SK-N-DZ (cell line): ENCODE measurements around the gene GLYAT. TPM values are rescaled to one million over a fixed set of nuclear protein-coding genes. Genes with fewer than 3 reads are reported as not detected.

Experiments used
- DNase-seq: peaks from one replicate; pipeline ENCODE4 v3.0.0-alpha.2; 2015; ENCODE audit warnings: low spot score
- polyA plus RNA-seq, 2 experiments: library from polyadenylated mRNA; depleted of rRNA; stranded (reverse); fragments of >200 nt; gene quantifications; 2 replicates each; pipeline ENCODE4 v1.2.3, GENCODE V29; 2014

The GLYAT gene, protein sequence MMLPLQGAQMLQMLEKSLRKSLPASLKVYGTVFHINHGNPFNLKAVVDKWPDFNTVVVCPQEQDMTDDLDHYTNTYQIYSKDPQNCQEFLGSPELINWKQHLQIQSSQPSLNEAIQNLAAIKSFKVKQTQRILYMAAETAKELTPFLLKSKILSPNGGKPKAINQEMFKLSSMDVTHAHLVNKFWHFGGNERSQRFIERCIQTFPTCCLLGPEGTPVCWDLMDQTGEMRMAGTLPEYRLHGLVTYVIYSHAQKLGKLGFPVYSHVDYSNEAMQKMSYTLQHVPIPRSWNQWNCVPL
- polyA plus RNA-seq (2014; cell fraction: cytosol; rRNA removed) = 0.20 TPM in 1 of 2 replicates, not detected in the other
- polyA plus RNA-seq (2014; cell fraction: nucleus; rRNA removed) = not detected in 2 replicates

DNA sequence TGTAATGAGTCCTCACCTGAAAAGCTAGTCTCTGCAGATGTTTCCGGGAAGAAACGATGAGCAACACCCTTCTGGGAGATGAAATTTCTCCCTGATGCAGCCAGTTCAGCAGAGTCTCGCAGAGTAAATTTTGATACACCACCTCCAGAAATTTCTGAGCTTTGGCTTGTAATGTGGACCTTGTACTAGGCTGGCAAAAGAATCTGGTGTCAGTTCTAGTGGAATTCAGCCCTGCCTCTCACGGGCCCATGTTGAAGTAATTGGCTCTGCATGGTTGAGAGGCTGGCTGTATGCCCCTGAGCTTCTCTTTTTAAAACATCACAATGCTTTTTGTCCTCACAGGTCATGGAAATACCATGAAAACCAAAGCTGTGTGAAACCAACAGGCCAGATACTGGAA, at the start of gene GLYAT:
Gene GLYAT (minus strand): TSS at position 125 of the 400 bp plus-strand sequence. CDS start 7,447 bp downstream, outside the sequence.
- no peak for DNase-seq

DNA sequence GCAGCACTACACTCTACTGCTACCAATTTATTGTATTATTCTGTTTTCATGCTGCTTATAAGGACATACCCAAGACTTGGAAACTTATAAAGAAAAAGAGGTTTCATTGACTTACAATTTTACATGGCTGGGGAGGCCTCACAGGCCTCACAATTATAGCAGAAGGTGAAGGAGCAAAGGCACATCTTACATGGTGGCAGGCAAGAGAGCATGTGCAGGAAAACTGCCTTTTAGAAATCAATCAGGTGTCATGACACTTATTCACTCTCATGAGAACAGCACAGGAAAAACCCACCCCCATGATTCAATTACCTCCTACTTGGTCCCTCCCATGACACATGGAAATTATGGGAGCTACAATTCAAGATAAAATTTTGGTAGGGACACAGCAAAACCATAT, 49.6 kb upstream of the GLYAT start:
- DNase-seq = no peak

DNA sequence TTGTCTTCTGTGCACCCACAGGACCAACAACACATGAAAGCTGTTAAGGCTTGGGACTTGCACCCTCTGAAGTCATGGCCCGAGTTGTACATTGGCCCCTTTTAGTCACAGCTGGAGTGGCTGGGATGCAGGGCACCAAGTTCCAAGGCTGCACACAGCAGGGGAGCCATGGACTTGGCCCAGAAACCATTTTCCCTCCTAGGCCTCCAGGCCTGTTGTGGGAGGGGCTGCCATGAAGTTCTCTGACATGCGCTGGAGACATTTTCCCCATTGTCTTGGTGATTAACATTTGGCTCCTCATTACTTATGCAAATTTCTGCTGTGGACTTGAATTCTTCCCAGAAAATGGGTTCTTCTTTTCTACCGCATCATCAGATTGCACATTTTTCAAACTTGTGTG, 48.8 kb upstream of the GLYAT start:
- DNase-seq = no peak

DNA sequence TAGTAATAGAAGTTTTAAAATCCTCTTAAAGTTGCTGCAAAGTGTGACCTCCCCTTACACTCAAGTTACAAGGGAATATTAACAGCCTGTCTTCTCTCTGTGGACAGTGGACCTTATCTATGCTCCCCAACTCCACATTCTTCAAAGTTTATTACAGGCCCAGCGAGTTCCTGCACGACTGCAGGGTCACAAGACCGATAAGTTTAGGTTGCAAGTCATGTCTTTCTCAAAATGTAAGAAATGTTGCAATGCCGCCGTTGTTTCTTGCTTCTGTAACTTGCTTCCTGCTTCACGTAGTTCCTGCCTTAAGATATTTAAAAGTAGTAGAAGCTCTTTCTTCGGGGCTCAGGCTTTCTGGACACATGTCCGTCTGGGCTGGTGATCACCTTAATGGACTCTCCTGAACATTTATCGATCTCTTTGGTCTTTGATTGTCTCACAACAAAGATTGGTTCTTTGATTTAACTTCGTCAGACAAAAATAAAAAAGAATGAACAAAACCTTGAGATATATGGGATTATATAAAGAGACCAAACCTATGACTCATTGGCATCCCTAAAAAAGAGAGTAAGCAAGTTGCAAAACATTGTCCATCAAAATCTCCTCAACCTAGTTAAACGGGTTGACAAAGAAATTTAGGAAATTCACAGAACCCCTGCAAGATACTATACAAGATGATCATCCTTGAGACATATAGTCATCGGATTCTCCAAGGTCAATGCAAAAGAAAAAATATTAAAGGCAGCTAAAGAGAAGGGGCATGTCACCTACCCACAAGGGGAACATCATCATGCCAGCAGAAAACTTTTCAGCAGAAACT, 45.4 kb upstream of the GLYAT start:
- no peak for DNase-seq

DNA sequence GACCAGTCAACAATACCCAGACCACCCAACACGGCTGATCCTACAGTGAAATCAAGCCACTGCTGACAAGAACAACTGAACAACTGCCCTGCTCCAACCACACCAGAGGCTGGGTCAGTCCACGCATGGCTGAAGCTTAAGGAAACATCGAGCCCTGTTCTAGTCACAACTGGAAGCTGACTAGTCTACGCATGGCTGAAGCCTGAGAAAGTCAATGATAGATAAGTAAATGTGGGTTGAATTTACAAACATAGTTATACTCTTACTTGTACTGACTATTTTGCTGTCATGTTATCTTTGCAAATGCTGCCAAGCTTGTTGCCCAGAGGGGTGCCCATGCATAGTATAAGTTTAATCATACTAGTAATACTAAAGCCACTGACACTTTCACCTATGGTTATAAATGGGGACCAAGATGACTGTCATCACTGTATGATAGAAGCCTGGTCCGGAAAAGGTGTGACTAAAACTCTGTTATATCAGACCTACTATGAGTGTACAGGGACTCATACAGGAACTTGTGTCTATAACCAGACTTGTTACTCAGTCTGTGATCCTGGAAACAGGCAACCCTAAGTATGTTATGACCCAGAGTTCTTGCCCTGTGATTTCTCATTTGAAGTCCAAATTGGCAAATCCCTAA, 43.4 kb upstream of the GLYAT start:
- DNase-seq = no peak

DNA sequence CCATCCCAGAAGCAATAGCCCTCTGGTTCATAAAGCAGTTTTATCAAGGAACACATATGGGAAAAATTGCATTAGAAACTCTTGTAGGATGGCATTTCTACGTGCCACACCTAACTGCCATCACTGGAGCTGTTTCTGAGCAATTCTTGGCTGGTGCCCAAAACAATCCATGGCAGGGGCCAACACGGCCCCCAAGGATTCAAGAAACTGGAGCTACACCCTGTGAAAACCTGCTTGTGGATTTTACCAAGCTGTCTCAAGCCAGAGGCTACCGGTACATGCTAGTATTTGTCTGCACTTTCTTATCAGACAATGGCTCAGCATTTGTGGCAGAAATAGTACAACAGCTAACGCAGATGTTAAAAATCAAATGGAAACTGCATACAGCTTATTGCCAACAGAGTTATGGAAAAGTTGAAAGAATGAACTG, 42.4 kb upstream of the GLYAT start:
- no peak for DNase-seq

DNA sequence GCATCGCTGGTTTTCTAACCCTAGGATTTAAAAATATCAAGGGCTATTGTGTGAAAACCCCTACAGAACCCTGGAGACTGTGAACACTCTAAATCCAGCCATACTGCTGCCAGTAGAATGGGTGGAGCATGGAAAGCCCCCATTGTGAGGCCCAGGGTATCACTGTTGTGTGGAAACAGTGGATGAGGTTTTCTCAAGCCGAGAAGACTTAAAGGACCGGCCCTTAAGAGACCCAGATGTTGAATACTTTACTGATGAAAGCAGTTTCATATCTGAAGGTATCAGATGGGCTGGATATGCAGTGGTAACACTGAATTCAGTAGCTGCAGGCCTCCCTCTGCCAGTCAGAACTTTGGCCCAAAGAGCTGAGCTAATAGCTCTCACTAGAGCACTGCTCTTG, 41.6 kb upstream of the GLYAT start:
- no peak for DNase-seq

DNA sequence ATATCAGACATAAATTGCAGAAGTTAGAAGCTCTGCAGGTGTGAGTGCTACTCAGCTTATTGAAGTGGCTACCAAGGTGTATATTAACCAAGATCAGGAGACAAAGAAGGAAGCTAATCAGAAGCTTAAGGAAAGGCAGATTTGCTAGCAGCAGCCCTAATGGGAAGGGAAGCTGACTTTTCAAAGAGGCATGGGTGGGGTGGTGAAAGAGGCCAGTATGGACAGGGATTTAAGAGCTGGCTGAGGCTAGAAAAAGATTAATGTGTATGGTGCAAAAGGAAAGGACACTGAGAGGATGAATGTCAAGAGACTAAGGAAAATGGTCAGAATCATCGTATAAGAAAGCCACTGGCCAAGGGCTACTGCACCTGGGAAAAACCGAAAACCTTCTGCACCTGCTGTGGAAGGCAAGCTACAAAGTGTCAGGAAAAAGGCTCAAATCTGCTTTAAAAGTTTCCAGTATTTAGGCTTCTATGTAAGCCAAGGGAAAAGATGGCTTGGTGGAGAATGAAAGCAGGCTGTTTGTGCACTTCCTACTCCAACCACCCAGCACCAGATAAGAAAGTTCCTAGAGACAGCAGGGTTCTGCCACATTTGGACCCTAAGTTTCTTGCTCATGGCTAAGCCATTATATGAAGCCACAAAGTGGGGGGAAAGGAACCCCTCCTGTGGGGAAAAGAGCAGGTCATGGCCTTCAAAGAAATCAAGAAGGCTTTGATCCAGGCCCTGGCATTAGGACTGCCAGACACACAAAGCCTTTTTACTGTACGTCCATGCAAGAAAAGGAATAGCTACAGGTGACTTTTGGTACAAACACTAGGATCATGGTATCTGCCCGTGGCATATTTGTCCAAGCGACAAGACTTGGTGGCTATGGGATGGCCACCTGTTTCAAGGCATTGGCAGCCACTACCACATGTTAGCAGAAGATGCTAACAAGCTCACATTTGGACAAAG, 40.9 kb upstream of the GLYAT start:
- DNase-seq = no peak

DNA sequence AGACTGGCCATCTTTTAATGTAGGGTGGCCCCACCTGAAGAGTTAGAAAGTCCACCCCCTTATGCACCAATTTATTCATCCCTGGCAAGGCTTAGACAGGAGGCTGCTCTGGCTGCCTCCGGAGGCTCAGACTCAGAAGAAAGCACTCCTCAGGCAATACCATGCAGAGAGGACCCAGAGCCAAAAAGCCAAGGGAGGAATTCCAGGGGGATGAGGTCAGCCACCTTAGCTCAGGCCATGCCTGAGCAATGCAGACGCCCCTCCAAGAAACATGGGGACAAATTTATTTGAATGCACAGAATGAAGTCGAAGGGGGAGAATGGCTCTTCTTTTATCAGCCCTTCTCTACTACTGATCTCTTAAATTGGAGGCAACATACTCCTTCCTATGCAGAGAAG, 39.7 kb upstream of the GLYAT start:
- no peak for DNase-seq

DNA sequence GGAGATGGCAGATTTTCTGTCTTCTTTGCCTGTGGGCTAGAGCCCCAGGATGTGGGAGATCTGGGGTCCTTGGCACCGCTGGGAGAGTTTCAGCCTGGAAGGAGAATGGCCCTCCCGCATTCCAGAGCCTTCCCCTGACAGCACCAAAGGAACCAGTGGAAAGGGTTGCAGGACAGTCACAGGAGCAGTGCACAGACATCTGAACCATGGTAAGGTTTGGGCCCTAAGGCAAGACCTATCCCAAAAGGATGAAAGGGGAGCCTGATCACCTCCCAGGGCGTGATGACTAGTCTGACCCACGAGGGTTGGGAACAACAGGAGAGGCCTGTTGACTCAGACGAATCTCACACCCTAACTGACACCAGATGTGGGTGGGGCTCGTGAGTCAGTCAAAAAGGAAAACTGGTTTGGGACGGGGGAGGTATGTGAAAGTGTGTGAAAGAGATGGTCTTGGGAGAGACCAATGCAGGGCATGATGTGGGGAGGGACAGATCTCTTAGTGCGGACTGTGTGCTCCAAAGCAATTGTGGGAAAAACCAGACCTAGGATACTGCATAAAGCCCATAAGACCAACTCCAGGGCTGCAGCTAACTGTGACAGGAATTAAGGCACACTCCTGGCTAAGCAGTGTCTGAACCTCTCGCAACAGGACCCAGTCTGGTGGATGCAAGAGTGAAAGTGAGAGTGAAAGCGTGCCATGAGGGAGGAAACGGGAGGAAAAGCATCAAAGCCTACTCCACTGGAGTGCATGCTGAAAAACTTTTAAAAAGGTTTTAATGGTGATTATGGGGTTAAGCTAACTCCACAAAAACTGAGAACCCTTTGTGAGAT, 39.1 kb upstream of the GLYAT start:
- no peak for DNase-seq

DNA sequence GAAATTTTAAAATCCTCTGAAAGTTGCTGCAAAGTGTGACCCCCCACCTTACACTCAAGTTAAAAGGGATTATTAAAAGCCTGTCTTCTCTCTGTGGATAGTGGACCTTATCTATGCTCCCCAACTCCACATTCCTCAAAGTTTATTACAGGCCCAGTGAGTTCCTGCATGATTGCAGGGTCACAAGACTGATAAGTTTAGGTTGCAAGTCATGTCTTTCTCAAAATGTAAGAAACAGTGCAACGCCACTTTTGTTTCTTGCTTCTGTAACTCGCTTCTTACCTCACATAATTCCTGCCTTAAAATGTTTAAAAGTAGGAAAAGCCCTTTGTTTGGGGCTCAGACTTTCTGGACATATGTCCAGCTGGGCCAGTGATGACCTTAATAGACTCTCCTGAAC, 38.4 kb upstream of the GLYAT start:
- no peak for DNase-seq

DNA sequence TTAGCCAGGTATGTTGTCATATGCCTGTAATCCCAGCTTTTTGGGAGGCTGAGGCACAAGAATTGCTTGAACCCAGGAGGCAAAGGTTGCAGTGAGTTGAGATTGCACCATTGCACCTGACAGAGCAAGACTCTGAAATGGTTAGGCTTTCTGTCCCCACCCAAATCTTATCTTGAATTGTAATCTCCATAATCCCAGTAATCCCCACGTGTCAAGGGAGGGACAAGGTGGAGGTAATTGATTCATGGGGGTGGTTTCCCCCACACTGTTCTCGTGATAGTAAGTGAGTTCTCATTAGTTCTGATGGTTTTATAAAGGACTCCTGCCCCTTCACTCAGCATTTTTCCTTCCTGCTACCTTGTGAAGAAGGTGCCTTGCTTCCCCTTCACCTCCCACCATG, 37.6 kb upstream of the GLYAT start:
- no peak for DNase-seq

DNA sequence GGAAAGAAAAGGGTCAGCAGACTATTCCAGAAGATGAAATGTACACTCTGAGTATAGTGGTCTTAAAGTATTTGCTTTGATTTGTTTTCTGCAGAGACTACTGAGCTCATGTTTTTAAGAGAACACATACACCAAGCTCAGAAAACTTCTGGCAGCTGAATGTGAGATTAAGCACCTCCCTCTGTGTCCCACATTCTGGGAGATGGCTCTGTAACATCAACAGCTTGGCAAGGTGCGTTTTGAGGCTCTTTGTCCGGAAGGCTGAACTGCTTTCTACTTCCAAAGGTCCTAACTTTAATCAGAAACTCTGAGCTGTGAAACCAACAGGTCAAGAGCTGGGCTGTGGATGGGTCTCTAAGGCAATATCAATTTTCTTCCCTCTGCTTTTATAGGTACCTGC, 36.4 kb upstream of the GLYAT start:
- no peak for DNase-seq

DNA sequence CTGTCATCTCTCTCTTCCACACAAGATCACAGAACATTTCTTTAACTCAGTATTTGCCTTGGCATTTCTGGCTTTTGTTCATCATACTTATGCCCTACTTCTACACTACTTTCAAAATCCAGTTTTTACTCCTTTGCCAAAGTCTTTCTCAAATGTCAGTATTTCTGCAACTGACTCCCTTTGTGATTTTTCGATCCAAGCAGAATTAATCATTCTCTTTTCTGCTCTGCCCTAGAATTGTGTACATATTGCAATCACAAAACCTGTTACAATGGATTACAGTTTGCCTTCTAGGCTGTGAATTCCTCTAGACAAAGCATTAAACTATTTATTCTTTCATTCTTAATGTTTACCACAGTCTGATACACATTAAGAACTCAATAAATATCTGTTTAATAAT, 33.3 kb upstream of the GLYAT start:
- no peak for DNase-seq

DNA sequence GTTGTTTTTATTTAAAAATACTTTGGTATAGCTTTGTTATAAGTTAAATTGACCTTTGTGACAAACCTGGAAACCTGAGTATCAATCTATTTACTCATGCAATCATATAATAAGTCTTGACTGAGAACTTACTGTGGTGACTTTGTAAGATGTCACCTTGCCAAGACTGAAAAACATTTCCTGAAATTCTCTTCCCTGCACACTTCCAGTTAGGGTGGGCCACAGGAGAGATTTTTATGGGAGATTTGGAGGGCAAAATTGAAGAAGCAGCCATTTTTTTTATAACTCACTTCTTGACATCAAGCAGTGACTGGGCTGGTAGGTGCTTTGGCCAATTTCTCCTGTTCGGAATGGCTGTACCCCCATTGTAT, 31.4 kb upstream of the GLYAT start:
- DNase-seq = no peak

DNA sequence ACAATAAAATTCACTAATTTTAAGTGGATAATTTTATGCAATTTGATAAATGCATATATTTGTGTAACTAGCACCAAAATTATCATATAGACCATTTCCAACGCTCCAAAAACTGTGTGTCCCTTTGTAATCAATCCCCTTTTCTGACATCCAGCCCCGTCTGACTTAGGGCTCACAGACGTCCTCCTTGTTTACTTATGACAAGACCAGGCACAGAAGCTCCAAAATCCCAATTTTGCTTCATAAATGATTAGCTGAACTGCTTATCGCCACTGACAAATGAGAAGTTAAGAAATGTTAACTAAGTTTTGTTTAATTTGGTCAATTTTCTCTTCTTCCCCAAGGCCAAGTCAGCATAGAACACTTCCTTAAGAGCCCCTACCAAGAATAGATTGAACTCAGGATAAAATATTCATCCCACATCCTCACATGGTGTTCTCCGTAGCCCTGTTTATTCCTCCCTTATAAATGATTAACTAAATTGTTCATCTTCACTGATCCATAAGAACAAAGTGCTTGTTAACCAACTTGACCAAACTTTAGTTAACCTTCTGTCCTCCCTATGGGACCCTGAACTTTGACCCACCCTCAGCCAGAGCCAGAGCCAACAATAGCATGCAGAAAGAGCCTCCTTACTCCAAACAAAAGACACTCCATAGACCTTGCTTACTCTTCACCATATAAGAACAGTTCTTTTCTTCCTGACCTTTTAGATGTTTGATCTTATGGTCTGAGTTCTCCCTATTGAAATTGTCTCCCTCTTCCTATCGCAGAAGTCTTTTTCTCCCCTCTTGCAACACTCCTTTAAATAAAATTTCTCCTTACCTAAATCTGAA, 30.8 kb upstream of the GLYAT start:
- no peak for DNase-seq

DNA sequence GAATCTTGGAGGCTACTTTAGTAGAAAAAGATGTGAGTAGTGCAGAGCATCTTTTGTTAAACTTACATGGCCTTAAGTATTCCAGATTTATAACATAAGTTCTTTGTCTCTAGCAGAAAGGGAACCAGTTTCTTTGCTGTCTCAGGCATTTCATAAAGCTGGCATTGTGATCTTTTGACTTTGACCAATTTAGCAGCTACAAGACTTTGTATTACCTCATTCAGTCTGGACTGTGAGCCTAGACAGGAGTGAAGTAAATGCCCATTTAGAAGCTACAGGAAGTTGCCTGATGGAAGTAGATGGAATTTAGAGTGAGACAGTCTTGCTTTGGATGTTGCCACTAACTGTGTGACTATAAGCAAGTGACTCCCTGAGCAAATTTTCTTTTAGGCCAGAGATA, 25.7 kb upstream of the GLYAT start:
- no peak for DNase-seq

DNA sequence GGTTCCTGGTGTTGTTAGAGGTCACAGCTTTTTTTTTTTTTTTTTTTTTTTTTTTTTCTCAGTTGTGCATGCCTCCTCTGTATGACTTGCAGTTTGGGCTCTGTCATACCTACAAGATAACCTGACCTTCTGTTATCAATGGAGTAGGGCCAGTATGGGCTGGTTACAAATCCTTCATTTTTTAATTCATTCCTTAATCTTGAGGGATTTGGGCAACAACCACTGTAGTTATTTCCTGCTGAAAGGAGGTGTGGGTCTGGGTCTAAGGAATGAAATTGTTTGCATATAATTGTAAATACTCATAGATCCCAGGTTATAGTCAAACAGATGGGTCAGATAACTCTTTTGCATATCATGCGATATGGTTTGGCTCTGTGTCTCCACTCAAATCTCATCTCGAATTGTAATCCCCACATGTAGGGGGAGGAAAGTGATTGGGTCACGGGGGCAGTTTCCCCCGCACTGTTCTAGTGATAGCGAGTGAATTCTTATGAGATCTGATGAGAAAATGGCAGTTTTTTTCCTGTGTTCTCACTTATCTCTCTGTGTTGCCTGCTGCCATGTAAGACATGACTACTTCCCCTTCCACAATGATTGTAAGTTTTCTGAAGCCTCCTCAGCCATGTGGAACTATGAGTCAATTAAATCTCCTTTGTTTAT, 14.1 kb upstream of the GLYAT start:
- no peak for DNase-seq
